HG03039 (cell line): ENCODE results near the gene NLRP11.
"Not testable (repeated sequence)": the region's sequence is repeated elsewhere in the genome, so short reads cannot be mapped to it uniquely, and the experiment has no call there.

Experiments used
- ATAC-seq: cut with Tn5 transposase; IDR thresholded peaks from one replicate; pipeline ENCODE4 v1.9.1; 2021; ENCODE audit warnings: mild to moderate bottlenecking, moderate library complexity; ENCODE audit not compliant: unreplicated experiment

Gene NLRP11

GRCh38 chr19:55781112-55781511 lies 50.7 kb downstream of the NLRP11 start:
- ATAC-seq, result no peak

- no peak for ATAC-seq
These were observed 53.5 kb downstream of the NLRP11 start for GRCh38 chr19:55778331-55778730.

- ATAC-seq, result no peak
These were observed 54.3 kb downstream of the NLRP11 start for GRCh38 chr19:55777528-55777927.

GRCh38 chr19:55769632-55770031 lies 62.2 kb downstream of the NLRP11 start:
- not testable (repeated sequence) for ATAC-seq

- ATAC-seq, result not testable (repeated sequence)
These were observed 63.0 kb downstream of the NLRP11 start, which contains the start of gene RFPL4AL1 for GRCh38 chr19:55768818-55769217. Gene RFPL4AL1, plus strand, starts transcription at chr19:55769118. Its CDS starts 2,687 bp downstream, at chr19:55771805.

- no peak for ATAC-seq
These were observed 65.3 kb downstream of the NLRP11 start for GRCh38 chr19:55766466-55766865.

- ATAC-seq, result not testable (repeated sequence)
These were observed 73.0 kb downstream of the NLRP11 start, which contains the start of gene RFPL4A for GRCh38 chr19:55758797-55759196. Gene RFPL4A, plus strand, starts transcription at chr19:55759097. Its CDS starts 2,704 bp downstream, at chr19:55761801.

GRCh38 chr19:55756808-55757207 lies 75.0 kb downstream of the NLRP11 start:
- ATAC-seq, result not testable (repeated sequence)

GRCh38 chr19:55753401-55753800 lies 78.4 kb downstream of the NLRP11 start:
- no peak for ATAC-seq

GRCh38 chr19:55750715-55751114 lies 81.1 kb downstream of the NLRP11 start:
- no peak for ATAC-seq

- ATAC-seq, result no peak
These were observed 93.5 kb downstream of the NLRP11 start, which contains the start of gene NLRP9 for GRCh38 chr19:55738302-55738701. Gene NLRP9, minus strand, starts transcription at chr19:55738402. Its CDS starts 28 bp downstream, at chr19:55738374.
